Tibial artery (tissue), 4 donors: Measurements from ENCODE around the gene STUB1.

ENCODE experiments used
- DNase-seq, 2 donors: peaks; one replicate each; pipeline ENCODE4 v3.0.0-alpha.2; 2019
- H3K27ac ChIP-seq, 2 donors: fragments of 200-600 bp; sonication (generic) in 1 of 2; 1 replicate in 1 of 2; 2 replicates in 1 of 2; pipeline ENCODE4 v1.5.1; 2018 to 2019; ENCODE audit warnings: mild to moderate bottlenecking in 1 of 2
- H3K27me3 ChIP-seq, 2 donors: fragments of 200-600 bp; sonication (generic) in 1 of 2; one replicate each; pipeline versions ENCODE4 v1.5.1 to v1.6.0; 2016 to 2019
- H3K36me3 ChIP-seq, 3 donors: fragments of 200-600 bp; sonication (generic) in 2 of 3; one replicate each; pipeline ENCODE4 v1.5.1; 2016 to 2019; ENCODE audit warnings: mild to moderate bottlenecking in 2 of 3
- H3K4me1 ChIP-seq, 4 donors: fragments of 200-600 bp; sonication (generic) in 2 of 4; 1 replicate in 3 of 4; 2 replicates in 1 of 4; pipeline ENCODE4 v1.5.1; 2016 to 2019
- H3K4me3 ChIP-seq, 2 donors: fragments of 200-600 bp; sonication (generic) in 1 of 2; 1 replicate in 1 of 2; 2 replicates in 1 of 2; pipeline ENCODE4 v1.5.1; 2018 to 2019; ENCODE audit warnings: mild to moderate bottlenecking in 2 of 2
- H3K9me3 ChIP-seq, 3 donors: fragments of 200-600 bp; sonication (generic) in 1 of 3; one replicate each; pipeline ENCODE4 v1.5.1; 2016 to 2019
- CTCF ChIP-seq, 2 experiments: fragments of 200-600 bp in 1 of 2; fragments of 450-650 bp in 1 of 2; IDR thresholded peaks; one replicate each; pipeline ENCODE4 v1.5.1; 2017 to 2019; ENCODE audit warnings: antibody characterized with exemption in 2 of 2, mild to moderate bottlenecking in 1 of 2, moderate library complexity in 1 of 2
- intact Hi-C: fragments of 100-400 bp; cut with DNase I; formaldehyde crosslinking; loops from one replicate; pipeline ENCODE4 v1.15.0; 2023; ENCODE audit warnings: low total_unique reads

The STUB1 gene

GRCh38 chr16:666572-666971 is 13.6 kb upstream of the STUB1 start:
- H3K27ac ChIP-seq: no peak overlapping the region
- H3K27me3 ChIP-seq: no peaks in the 10 kb centered on the region
- no peaks in the 10 kb centered on the region for H3K9me3 ChIP-seq
- H3K4me1 ChIP-seq: peaks cover 8 to 22% (median 18%) of the 10 kb centered on the region in 4 donors
- peaks cover 18 to 33% (median 19%) of the 10 kb centered on the region in 3 donors for H3K36me3 ChIP-seq
- no peak for DNase-seq
- no peak for TF ChIP-seq CTCF (IDR thresholded peaks at IDR 0.05)
- intact Hi-C loops: no loop called here
- H3K4me3 ChIP-seq: no peak overlapping the region

GRCh38 chr16:667113-667779 is 13.0 kb upstream of the STUB1 start:
- Histone ChIP-seq H3K4me3 (peak overlapping the region; percentile 84 to 92), H3K27ac (peak overlapping the region; percentile 87), H3K9me3 (no peaks in the 10 kb centered on the region), H3K27me3 (no peaks in the 10 kb centered on the region), H3K36me3 (peaks cover 25 to 37% (median 26%) of the 10 kb centered on the region in 3 donors), H3K4me1 (peaks cover 8 to 22% (median 18%) of the 10 kb centered on the region in 4 donors)
- no peak for TF ChIP-seq CTCF (IDR thresholded peaks at IDR 0.05)
- DNase-seq: no peak
- intact Hi-C loops: no loop called here

- Histone ChIP-seq H3K4me1 (peaks cover 8 to 22% (median 18%) of the 10 kb centered on the region in 4 donors), H3K9me3 (no peaks in the 10 kb centered on the region), H3K4me3 (peak within 1 kb of the TSS; percentile 84 to 92), H3K27me3 (no peaks in the 10 kb centered on the region), H3K36me3 (peaks cover 32 to 38% (median 33%) of the 10 kb centered on the region in 3 donors), H3K27ac (peak within 1 kb of the TSS; percentile 87)
- intact Hi-C loops: no loop called here
- peak; percentile 91 to 96 for DNase-seq
- TF ChIP-seq CTCF (IDR thresholded peaks at IDR 0.05): peak; percentile 88 to 90
Observed at GRCh38 chr16:667780-668518, 12.3 kb upstream of the STUB1 start, which contains the start of gene RHOT2. RHOT2 (plus strand) TSS chr16:668132; CDS start chr16:668200, 68 bp downstream.

GRCh38 chr16:668519-669171 is 11.6 kb upstream of the STUB1 start:
- peak overlapping the region; percentile 84 to 92 for H3K4me3 ChIP-seq
- intact Hi-C loops: no loop called here
- peak overlapping the region; percentile 87 for H3K27ac ChIP-seq
- peaks cover 8 to 22% (median 18%) of the 10 kb centered on the region in 4 donors for H3K4me1 ChIP-seq
- H3K36me3 ChIP-seq: peaks cover 34 to 45% (median 40%) of the 10 kb centered on the region in 3 donors
- no peaks in the 10 kb centered on the region for H3K27me3 ChIP-seq
- TF ChIP-seq CTCF (IDR thresholded peaks at IDR 0.05): no peak
- no peaks in the 10 kb centered on the region for H3K9me3 ChIP-seq
- DNase-seq: no peak

GRCh38 chr16:669666-670065 is 10.5 kb upstream of the STUB1 start:
- Histone ChIP-seq H3K4me1 (peaks cover 8 to 22% (median 18%) of the 10 kb centered on the region in 4 donors), H3K9me3 (no peaks in the 10 kb centered on the region), H3K27ac (no peak overlapping the region), H3K36me3 (peaks cover 34 to 55% (median 43%) of the 10 kb centered on the region in 3 donors), H3K4me3 (no peak overlapping the region), H3K27me3 (no peaks in the 10 kb centered on the region)
- intact Hi-C loops: no loop called here
- no peak for DNase-seq
- TF ChIP-seq CTCF (IDR thresholded peaks at IDR 0.05): no peak
